Measurements from ENCODE around the gene LOC128125822.

The LOC128125822 gene

DNA sequence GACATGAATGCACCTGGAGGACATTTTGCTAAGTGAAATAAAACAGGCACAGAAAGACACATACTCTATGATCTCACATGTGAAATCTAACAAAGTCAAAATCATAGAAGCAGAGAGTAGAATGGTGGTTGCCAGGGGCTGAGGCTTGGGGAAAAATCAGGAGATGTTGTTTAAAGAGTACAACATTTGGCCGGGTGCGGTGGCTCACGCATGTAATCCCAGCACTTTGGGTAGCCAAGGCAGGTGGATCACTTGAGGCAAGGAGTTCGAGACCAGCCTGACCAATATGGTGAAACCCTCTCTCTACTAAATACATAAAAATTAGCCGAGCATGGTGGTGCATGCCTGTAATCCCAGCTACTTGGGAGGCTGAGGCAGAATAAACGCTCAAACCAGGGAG, 26.0 kb upstream of the LOC128125822 start:
- no peak overlapping the region for H4K5ac ChIP-seq (ENCODE audit: low read depth, low read length)
- no peak overlapping the region for H3K56ac ChIP-seq (ENCODE audit: extremely low read depth, insufficient read depth, low read length)
- no peak overlapping the region for H2AK9ac ChIP-seq (replicated peaks; ENCODE audit: low read depth, low read length, poor library complexity)
- intact Hi-C loops (cut with micrococcal nuclease): no loop called here
- no peak overlapping the region for H2BK120ac ChIP-seq (ENCODE audit: low read depth, low read length)
- no peaks in the 10 kb centered on the region for H3K36me3 ChIP-seq (ENCODE audit: control insufficient read depth, insufficient read depth, low read length)
- H3K9ac ChIP-seq (ENCODE audit: low read depth, low read length): no peak overlapping the region
- no CpG with 5 or more reads among the region's 6 CpGs for WGBS, 2 experiments (ENCODE audit: extremely low coverage in 2 of 2, insufficient read length in 1 of 2)
- no peaks in the 10 kb centered on the region for H3K9me1 ChIP-seq (ENCODE audit: insufficient read depth, low read length)
- no peak overlapping the region for H3K18ac ChIP-seq (ENCODE audit: low read depth, low read length)
- H3K4me1 ChIP-seq (ENCODE audit: control insufficient read depth, insufficient read depth, low read length): no peaks in the 10 kb centered on the region
- POLR2A ChIA-PET (ENCODE audit: unreplicated experiment): no interaction called here
- H2BK5ac ChIP-seq (ENCODE audit: low read depth, low read length, poor library complexity, severe bottlenecking): no peak overlapping the region
- no peaks in the 10 kb centered on the region for H3K9me3 ChIP-seq (ENCODE audit: control insufficient read depth, insufficient read depth, low read length)
- no TSS peak for BruUV-seq (replicated peaks)
- no peaks in the 10 kb centered on the region for H4K20me1 ChIP-seq (ENCODE audit: insufficient read depth, low read length)
- CTCF ChIA-PET: no interaction called here
- no peak overlapping the region for H3K14ac ChIP-seq (replicated peaks; ENCODE audit: low read depth, low read length)
- no peak overlapping the region for H3K4me3 ChIP-seq (ENCODE audit: insufficient read depth, low read depth, low read length)
- H2AFZ ChIP-seq (replicated peaks; ENCODE audit: low read length, poor library complexity): no peak overlapping the region
- no peak overlapping the region for H4K8ac ChIP-seq (ENCODE audit: low read depth in 2 of 2, low read length in 2 of 2)
- TF ChIP-seq MAFK (IDR thresholded peaks at IDR 0.05; ENCODE audit: low read depth, low read length): no peak
- TF ChIP-seq FOS (IDR thresholded peaks at IDR 0.05; ENCODE audit: low read depth, low read length): no peak
- no peak for TF ChIP-seq RFX5 (IDR thresholded peaks at IDR 0.05; ENCODE audit: low read depth, low read length)
- TF ChIP-seq RAD21 (IDR thresholded peaks at IDR 0.05; ENCODE audit: low read length): no peak
- TF ChIP-seq BHLHE40 (IDR thresholded peaks at IDR 0.05; ENCODE audit: low read depth, low read length): no peak
- TF ChIP-seq POLR2A (IDR thresholded peaks at IDR 0.05; ENCODE audit: low read depth, low read length): no peak
- TF ChIP-seq, protein P1, sequence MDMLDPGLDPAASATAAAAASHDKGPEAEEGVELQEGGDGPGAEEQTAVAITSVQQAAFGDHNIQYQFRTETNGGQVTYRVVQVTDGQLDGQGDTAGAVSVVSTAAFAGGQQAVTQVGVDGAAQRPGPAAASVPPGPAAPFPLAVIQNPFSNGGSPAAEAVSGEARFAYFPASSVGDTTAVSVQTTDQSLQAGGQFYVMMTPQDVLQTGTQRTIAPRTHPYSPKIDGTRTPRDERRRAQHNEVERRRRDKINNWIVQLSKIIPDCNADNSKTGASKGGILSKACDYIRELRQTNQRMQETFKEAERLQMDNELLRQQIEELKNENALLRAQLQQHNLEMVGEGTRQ (IDR thresholded peaks at IDR 0.05; ENCODE audit: low read depth, low read length): no peak
- TF ChIP-seq NFE2L2 (IDR thresholded peaks at IDR 0.05; ENCODE audit: low read depth, low read length): no peak
- TF ChIP-seq CHD1 (IDR thresholded peaks at IDR 0.05; ENCODE audit: low read depth, low read length): no peak
- ATAC-seq (ENCODE audit: low read depth) (no peak), DNase-seq (no peak)
- no peaks in the 10 kb centered on the region for H3K27me3 ChIP-seq (ENCODE audit: control insufficient read depth, insufficient read depth, low read length)
- in situ Hi-C loops (cut with MboI; ENCODE audit: low sequenced_read_pairs): no loop called here
- H2BK20ac ChIP-seq (ENCODE audit: low read depth, low read length): no peak overlapping the region
- no peaks in the 10 kb centered on the region for H3K79me1 ChIP-seq (ENCODE audit: low read depth in 1 of 2, low read length in 2 of 2)
- no peak overlapping the region for H3K4ac ChIP-seq (ENCODE audit: low read depth, low read length)
- no peak overlapping the region for H3K4me2 ChIP-seq (ENCODE audit: low read depth, low read length)
- H3K23ac ChIP-seq (ENCODE audit: low read depth, low read length): no peak overlapping the region
- no peak overlapping the region for H4K91ac ChIP-seq (ENCODE audit: insufficient read depth, low read depth, low read length)
- no peak overlapping the region for H2BK15ac ChIP-seq (ENCODE audit: low read depth, low read length)
- H3K27ac ChIP-seq (ENCODE audit: insufficient read depth, low read length): no peak overlapping the region
- dilution Hi-C loops (cut with HindIII; ENCODE audit: low sequenced_read_pairs, unreplicated experiment): no loop called here
- no peak overlapping the region for H2AK5ac ChIP-seq (ENCODE audit: low read depth, low read length)

Data from IMR-90 (cell line).